Fibroblast of skin of right biceps (primary cell): ENCODE measurements around the gene TADA2B.
A peak's percentile ranks its signal among the peaks of the same experiment; 100 is the strongest.
"Not testable (repeated sequence)": the region's sequence is repeated elsewhere in the genome, so short reads cannot be mapped to it uniquely, and the experiment has no call there.

Experiments used
- DNase-seq: peaks from one replicate; pipeline ENCODE4 v3.0.0-alpha.2; 2013

The TADA2B gene

GRCh38 chr4:7060346-7061150 is 17.4 kb downstream of the TADA2B start:
- DNase-seq = no peak

- DNase-seq = no peak
Measured at GRCh38 chr4:7061815-7062214, 18.6 kb downstream of the TADA2B start.

- DNase-seq = no peak
Measured at GRCh38 chr4:7062816-7063215, 19.6 kb downstream of the TADA2B start.

- no peak for DNase-seq
Measured at GRCh38 chr4:7063362-7063761, 20.2 kb downstream of the TADA2B start.

- DNase-seq = no peak
Measured at GRCh38 chr4:7066006-7066405, 22.8 kb downstream of the TADA2B start.

- DNase-seq = no peak
Measured at GRCh38 chr4:7066493-7066892, 23.3 kb downstream of the TADA2B start.

- DNase-seq = no peak
Measured at GRCh38 chr4:7067126-7067451, 23.9 kb downstream of the TADA2B start.

GRCh38 chr4:7067452-7068278 is 24.5 kb downstream of the TADA2B start, which contains the start of gene GRPEL1:
Gene GRPEL1 (minus strand): TSS chr4:7068064. CDS start chr4:7068032, 32 bp downstream.
- DNase-seq = peak; percentile 100

GRCh38 chr4:7068279-7068842 is 25.2 kb downstream of the TADA2B start:
- DNase-seq = no peak

GRCh38 chr4:7068883-7069282 is 25.7 kb downstream of the TADA2B start:
- no peak for DNase-seq

- peak; percentile 57 for DNase-seq
Measured at GRCh38 chr4:7070729-7071511, 27.7 kb downstream of the TADA2B start.

GRCh38 chr4:7073059-7073458 is 29.9 kb downstream of the TADA2B start:
- no peak for DNase-seq

- DNase-seq = peak; percentile 60
Measured at GRCh38 chr4:7073526-7074390, 30.6 kb downstream of the TADA2B start.

- DNase-seq = no peak
Measured at GRCh38 chr4:7074426-7074825, 31.3 kb downstream of the TADA2B start.

- DNase-seq = peak; percentile 21
Measured at GRCh38 chr4:7075962-7076695, 33.0 kb downstream of the TADA2B start.

GRCh38 chr4:7076696-7077082 is 33.5 kb downstream of the TADA2B start:
- DNase-seq = no peak

GRCh38 chr4:7077371-7077770 is 34.2 kb downstream of the TADA2B start:
- DNase-seq = no peak

GRCh38 chr4:7078025-7078424 is 34.9 kb downstream of the TADA2B start:
- DNase-seq = no peak

- DNase-seq = not testable (repeated sequence)
Measured at GRCh38 chr4:7079483-7079882, 36.3 kb downstream of the TADA2B start.

- not testable (repeated sequence) for DNase-seq
Measured at GRCh38 chr4:7079909-7080308, 36.7 kb downstream of the TADA2B start.
